HG02610 (cell line): Measurements from ENCODE around the gene IP6K3.

Source experiments
- ATAC-seq: cut with Tn5 transposase; IDR thresholded peaks from one replicate; pipeline ENCODE4 v1.9.1; 2021; ENCODE audit warnings: mild to moderate bottlenecking, moderate library complexity; ENCODE audit not compliant: unreplicated experiment

The IP6K3 gene

GRCh38 chr6:33679761-33680160 lies 66.9 kb downstream of the IP6K3 start:
- ATAC-seq: no peak

- no peak for ATAC-seq
Observed at GRCh38 chr6:33678932-33679490, 67.7 kb downstream of the IP6K3 start.

- no peak for ATAC-seq
Observed at GRCh38 chr6:33678233-33678931, 68.3 kb downstream of the IP6K3 start.

GRCh38 chr6:33677689-33678088 lies 69.0 kb downstream of the IP6K3 start:
- ATAC-seq: no peak

- ATAC-seq: no peak
Observed at GRCh38 chr6:33677143-33677660, 69.5 kb downstream of the IP6K3 start.

- ATAC-seq: no peak
Observed at GRCh38 chr6:33676416-33677142, 70.1 kb downstream of the IP6K3 start.

GRCh38 chr6:33675968-33676367 lies 70.7 kb downstream of the IP6K3 start:
- ATAC-seq: no peak

GRCh38 chr6:33673851-33674250 lies 72.9 kb downstream of the IP6K3 start:
- no peak for ATAC-seq

GRCh38 chr6:33672808-33673207 lies 73.9 kb downstream of the IP6K3 start:
- ATAC-seq: no peak

- no peak for ATAC-seq
Observed at GRCh38 chr6:33671744-33672072, 75.0 kb downstream of the IP6K3 start.
